ENCODE measurements around the gene DLK1.

GRCh38 chr14:100715332-100715731, 11.4 kb upstream of the DLK1 start:
- no peak for TF ChIP-seq CTCF (IDR thresholded peaks at IDR 0.05; ENCODE audit: low read length)
- TF ChIP-seq EZH2phosphoT487 (IDR thresholded peaks at IDR 0.05; ENCODE audit: low read length) = no peak
- TF ChIP-seq EZH2 (optimal IDR thresholded peaks at IDR 0.05; ENCODE audit: low read depth, low read length) = no peak
